ENCODE measurements around the gene CCDC186. TPM values are rescaled to one million over a fixed set of nuclear protein-coding genes. Genes with fewer than 3 reads are reported as not detected.
A peak's percentile ranks its signal among the peaks of the same experiment; 100 is the strongest.

Gene CCDC186
- total RNA-seq, 1 donor from 2014 or later, result 9.0 TPM

DNA sequence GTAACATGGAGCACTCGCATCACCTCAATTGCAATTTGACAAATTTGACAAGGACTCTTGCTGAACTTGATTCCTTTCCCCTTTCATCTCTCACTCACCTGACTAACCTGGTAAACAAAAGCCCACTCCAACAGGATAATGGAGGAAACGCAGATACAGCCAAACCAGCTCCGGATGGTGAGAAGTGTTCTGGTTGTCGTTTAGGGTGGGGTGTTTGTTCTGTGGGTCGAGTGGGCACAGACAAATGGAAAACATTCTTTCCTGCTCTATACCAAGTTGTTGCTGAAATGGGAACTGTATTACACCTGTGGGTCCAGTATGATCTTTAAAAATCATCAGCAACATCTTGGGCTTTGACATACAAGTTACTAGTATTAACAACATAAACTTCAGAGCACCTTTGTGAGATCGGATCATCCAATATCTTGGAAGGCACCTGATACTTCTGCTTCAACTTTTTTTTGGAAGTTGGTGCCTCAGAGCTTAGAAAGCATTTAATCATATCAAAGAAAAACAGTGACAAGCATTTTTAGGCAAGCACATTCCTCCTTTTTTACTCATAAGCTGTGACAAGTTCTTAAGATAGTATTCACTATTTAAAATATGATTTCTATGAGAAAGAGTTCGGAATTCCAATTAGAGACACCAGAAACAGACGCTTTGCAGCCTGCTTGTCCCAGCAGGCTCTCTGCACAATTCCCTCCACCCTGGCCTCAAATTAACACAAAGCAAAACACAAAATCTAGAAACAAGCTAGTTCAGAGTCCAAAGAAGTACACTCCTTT is 58.1 kb downstream of the CCDC186 start:
- DNase-seq (ENCODE audit: low read depth in 2 of 2), result no peak

DNA sequence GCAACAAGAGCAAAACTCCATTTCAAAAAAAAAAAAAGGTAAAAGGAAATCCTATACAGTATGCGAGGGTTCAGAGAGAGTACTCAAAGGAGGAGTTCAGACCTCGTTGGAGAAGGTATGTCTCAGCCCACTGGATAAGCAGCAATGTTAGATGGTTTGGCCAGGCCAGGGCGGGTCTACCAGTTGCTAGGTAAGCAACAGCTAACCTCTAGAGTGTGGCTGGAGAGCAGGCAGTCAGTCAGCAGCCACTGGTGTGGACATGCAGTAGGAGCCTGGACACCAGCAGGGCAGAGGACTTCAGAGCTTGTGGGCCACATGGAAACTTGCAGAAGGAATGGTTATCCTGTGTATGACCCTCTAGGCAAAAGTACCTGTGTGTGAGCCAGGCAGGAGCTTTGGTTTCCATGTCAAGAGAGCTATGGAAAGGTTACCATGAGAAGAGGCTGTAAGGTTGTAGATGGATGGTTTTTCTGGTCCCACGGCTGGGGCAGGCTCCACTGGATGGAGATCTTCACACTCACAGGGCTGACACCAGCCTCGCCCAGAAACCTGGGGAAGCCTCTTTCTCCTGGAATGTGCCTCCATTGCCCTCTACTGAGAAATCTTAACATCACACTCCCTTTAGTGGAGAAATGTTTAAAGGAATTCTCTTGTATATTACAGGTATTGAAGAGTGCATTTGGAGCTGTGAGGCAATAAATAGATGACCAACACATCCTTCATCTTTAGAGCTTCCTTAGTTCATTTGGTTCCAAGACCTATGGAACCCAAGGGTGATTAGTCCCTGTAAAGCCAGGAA is 63.6 kb downstream of the CCDC186 start:
- peak in 1 of 2 donors; percentile 8 for DNase-seq (ENCODE audit: low read depth in 2 of 2)

DNA sequence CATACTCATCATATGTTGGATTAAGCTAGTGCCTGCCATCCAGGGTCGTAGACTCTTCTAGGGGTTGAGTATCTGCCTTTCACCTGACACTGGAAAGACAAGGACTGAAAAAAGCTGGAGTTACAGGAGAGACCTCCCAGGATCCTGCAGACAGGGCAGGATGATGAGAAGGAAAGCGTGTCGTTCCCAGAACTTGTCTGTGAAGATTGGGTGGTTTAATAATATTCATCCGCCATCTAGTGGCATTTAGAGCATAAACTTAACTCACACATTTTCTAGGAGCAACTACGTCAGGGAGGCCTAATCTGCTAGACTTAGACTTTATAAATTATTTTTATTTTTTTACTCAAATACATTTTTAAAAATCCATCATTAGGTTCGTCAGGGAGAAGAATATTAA is 70.7 kb downstream of the CCDC186 start:
- peak; percentile 51 to 71 for DNase-seq (ENCODE audit: low read depth in 2 of 2)

DNA sequence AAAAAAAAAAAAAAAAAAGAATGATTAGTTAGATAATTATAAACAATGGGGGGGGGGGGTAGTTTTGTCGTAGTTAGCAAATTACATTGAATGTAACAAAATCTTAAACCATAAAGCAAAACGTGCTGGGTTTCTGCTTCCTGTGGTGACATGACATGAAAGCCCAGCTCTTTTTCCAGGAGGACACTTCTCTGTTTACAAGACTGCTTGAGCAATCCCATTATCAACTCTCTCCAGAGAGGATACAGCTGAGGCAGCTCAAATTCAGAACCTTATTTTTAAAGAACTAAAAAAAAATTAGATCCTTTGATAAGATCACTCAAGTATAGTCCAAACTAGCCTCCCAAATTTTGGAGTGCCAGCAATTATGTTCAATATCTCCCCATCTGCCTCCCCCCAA is 71.7 kb downstream of the CCDC186 start:
- no peak for DNase-seq (ENCODE audit: low read depth in 2 of 2)

DNA sequence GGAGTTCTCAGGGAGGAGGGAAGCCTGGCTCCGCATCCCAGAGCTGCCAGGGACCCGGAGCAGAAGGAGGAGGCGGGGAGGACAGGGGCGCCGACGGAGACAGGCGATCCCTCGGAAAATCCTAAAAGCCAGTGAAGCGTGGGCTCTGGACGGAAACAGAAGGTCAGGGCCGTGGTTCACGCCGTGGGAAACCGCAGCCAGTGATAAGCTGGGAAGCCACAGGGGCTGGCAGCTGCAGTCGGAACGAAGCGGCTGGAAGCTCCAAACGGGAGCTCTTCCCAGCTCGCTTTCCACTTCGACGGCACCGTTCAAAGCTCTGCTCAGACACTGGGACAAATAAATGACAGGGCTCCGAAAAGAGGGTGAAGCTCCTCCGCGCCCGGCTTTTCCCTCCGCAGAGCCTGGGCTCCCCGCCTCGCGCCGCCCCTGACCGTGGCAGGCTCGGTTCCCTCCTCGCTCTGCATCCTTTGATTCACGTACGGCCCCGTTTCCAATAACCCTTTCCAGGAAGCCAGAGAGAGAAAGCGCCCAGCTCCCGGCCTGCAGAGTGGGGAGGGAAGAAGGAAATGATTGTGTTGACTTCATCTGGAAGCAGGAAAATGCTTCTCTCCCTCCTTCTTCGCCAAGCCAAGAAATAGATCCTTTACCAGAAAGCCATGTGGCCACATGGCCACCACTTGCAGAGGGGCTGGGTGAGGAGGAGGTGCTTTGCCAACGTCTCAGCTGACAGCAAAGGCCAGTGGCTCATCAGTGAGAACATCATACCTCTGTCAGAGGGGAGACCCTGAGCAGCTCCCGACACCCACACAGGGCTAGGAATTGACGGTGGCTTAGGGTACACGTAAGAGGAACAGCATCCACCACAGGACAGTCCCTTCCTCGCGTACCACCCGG is 72.9 kb downstream of the CCDC186 start:
- peak in 1 of 2 donors; percentile 44 for DNase-seq (ENCODE audit: low read depth in 2 of 2)

DNA sequence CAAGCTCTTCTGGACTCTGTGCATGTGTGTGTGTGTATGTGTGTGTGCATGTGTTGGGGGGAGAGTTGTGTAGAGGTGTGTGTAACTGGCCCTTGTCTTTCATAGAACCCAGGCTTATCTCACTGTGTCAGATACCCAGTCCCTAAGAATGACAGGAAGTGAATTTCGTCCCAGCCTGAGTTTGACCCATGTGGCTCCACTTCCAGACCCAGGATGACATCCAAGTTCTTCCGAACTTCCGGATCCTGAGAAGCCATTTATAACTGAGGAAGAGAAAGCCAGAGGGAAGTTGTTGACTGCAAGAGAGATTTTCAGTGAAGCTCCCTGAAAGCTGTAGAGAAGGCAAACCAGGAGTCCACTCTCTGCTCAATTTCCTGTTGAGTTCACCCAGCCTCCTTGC is 77.1 kb downstream of the CCDC186 start:
- no peak for DNase-seq (ENCODE audit: low read depth in 2 of 2)

DNA sequence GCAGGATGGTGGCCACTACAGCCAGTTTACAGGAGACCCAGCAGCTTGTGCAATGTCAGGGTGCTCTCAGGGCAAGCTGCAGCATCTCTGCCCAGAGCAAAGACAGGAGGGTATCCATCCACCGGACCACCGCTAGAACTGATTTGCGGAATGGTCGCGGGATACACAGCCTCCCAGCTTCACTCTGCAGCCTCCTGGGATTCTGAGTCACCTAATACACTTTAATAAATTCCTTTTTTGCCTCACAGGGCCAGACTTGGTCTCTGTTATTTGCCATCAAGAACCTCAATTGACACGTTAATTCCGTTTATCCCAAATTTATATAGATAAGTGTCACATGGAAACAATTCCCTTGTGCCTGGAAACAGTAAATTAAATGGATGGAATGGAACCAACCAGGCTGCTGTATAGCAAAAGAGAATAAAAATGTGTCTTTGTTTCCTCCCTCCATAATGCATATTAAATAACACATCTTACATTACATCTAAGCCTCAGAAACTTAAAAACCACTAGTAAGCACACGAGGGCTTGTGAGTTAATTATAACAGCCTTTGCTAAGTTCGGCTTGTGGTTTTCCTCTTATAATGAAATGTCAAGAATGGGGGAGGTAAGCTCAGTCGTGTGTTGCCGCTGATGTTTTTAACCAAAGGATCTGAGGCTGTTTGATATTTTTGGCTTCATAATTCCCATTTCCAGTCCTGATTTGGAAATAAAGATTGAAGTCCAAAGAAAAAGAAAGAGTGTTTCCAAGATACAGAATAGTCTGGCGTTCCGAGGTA is 78.3 kb downstream of the CCDC186 start:
- no peak for DNase-seq (ENCODE audit: low read depth in 2 of 2)

DNA sequence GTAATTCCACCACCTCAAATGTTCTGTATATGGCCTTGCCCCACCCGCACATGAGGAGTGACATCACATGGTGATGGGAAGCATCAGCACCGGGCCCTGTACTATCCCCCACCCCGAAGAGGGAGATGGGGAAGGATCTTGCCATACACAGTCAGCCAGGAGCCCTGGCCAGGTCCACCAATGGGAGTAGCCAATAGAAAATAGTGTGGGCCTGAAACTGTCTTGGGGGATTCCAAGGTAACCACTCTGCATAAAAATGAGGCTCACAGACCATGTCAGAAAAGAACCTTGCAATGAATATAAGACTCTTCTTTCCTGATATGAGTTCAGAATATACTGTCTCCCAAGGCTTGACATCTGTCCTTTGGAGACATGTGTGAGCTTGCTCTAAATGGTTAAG is 79.2 kb downstream of the CCDC186 start:
- no peak for DNase-seq (ENCODE audit: low read depth in 2 of 2)

DNA sequence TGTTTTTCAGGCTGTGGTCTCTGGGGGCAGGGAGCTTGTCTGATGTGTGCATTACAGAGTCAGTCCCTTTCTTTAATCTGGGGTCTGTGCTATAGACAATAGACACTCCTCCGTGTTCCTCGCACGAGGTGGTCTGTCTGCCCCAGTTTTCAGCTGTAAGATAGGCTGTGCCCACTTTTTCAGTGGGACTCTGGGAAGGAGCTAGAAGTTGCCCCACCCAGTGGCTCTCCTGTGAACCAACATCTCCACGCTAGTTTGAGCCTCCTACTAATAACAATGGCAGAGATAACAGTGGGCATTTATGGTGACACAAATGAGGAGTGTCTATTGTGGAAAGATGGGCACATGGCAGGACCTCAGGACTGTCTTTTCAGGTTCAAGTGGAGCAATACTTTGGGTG is 86.3 kb downstream of the CCDC186 start:
- peak in 1 of 2 donors; percentile 9 for DNase-seq (ENCODE audit: low read depth in 2 of 2)

DNA sequence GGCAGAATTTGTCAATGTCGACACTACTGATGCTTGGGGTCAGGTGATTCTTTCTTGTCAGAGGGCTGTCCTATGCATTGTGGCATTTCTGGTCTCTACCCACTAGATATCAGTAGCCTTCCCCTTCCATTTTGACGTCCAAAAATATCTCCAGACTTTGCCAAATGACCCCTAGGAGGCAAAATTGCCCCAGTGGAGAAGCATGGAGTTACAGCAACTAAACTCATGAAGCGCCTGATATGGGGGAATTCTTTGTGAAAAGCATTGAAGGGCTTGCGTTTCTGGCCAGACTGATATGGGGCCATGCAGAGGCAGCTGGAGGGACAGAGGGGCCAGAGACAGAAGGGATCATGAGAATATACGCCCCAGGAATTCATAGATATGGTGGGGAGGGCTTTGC is 86.7 kb downstream of the CCDC186 start:
- DNase-seq (ENCODE audit: low read depth in 2 of 2), result no peak

DNA sequence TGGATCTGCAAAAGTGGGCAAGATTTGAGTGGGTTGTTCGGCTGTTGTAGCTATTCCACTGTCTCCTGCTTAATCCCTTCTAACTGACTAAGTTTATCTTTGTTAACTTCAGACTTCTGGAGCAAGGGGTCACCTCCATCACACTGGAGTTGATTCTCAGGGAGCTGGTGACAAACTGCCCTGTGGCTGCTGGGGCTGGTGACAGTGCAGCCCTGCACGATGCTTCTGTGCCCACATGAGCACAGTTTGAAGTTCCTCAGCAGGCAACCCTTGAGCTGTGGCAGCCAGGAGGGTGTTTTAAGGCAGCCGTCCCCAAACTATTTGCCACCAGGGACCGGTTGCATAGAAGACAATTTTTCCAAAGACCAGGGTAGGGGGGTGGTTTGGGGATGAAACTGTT is 89.8 kb downstream of the CCDC186 start:
- DNase-seq (ENCODE audit: low read depth in 2 of 2), result no peak

DNA sequence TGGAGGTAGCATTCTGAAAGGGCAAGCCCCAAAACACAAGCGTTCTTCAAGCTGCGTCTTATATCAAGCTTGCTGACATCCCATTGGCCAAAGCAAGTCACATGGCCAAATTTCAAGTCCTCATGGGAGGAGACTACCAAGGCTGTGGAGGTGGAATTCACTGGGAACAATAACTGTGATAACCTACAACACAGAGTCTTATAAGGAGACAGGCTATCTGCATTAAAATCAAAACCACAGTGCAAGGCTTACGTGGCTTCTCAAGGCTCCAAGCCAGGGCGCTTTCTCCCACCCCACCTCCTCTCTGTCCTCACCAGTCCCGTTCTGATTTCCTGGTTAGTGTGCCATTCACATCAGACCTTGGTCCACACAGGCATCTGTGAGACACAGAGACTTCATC is 91.0 kb downstream of the CCDC186 start:
- no peak for DNase-seq (ENCODE audit: low read depth in 2 of 2)

DNA sequence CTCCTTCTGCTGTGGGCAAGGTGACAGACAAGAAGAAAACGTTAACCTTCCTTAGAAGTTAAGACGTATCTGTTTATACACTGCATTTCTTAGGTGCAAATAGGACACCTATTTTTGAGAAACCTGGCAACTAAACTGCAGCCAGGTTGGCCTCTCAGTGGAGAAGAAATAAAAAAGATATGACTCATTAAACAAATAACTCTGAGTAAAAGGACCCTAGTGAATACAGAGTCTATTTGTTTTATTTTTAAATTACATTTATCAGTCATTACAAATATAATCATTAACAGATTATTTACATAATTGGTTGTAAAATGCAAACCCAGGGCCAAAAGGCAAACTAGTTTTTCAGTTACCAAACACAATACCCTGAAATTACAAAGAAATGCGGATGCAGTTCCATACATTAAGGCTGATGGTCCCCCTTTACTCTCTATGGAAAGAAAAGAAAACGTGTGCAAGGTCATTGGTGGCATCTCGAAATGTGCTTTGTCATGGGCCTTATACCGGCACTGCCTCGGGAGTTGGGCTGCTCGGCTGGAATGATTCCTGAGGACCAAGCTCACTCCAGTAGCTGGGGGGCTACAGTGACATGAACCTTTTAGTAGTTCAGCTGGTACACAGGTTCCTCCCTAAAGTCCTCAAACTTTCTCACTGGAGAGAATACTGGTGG is 92.0 kb downstream of the CCDC186 start:
- DNase-seq (ENCODE audit: low read depth in 2 of 2), result no peak

DNA sequence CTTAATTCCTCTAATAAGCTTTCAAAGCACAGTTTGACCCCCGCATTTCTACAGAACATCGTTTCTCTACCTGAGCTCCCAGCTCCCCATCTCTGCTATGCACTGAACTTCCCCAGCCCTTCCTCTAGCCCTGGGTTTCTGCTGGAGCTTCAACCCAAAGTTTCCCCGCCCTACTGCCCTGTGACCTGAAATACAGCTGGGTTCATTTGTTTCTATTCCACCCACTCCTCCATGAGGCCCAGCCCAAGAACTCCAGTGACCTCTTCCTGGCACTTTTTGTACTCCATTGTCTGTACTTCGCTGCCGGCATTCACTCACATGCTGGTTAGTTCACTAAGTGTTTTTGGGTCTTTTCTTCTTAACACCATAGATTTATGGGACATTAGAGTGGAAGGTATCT is 94.6 kb downstream of the CCDC186 start:
- DNase-seq (ENCODE audit: low read depth in 2 of 2), result no peak

DNA sequence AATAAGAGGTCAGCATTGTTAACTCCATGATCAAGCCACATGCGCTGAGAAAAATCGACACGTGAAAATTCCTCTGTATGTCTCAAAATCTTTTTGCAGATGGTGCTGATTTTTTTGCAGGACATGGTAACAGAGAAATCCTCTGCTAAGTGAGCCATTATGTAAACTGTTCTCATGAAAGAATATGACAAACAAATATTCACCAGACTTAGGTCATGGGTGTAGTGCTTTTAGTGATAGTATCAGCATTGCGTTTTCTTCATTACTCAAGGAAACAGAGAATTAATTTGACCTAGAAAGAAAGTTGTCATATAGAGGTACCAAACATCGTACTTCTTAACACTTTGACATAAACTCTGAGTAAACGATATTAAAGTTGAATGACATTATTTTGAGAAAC is 95.7 kb downstream of the CCDC186 start:
- no peak for DNase-seq (ENCODE audit: low read depth in 2 of 2)

DNA sequence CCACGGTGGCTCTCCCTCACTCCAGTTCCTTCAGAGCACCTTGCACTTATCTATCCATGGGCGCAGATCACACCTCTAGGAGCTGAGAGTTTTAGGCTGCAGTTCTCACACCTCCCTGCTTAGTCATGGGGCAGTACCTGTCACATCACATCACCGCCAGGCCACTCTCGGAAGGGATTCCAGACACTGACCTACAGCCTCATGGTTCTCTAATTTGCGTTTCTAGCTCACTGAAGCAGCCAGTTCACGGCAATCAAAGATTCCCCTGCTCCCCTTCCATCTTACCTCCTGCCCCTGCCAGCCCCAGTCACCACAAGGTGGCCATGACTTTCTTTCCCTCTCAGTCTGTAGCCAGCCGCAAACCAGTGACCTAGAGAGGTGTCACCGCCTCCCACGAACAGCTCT is 96.2 kb downstream of the CCDC186 start:
- no peak for DNase-seq (ENCODE audit: low read depth in 2 of 2)

DNA sequence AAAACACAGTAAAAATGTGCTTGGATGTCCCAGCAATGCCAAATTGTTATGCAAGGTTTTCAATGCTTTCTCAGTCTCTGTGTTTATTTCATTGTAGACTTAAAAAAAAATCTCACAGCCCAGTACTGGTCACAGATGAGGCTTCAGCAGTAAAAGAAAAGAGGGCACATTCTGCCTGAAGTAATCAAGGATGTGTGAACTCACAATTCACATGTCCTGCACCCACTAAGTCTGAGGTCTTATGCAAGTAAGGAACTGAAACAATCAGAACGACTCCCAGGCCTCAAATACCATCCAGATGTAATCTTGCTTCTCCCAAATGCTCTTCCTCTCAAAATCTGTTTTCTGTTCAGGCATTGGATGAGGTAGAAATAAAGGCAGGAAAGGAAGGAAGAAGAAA is 96.7 kb downstream of the CCDC186 start:
- DNase-seq (ENCODE audit: low read depth in 2 of 2), result no peak

DNA sequence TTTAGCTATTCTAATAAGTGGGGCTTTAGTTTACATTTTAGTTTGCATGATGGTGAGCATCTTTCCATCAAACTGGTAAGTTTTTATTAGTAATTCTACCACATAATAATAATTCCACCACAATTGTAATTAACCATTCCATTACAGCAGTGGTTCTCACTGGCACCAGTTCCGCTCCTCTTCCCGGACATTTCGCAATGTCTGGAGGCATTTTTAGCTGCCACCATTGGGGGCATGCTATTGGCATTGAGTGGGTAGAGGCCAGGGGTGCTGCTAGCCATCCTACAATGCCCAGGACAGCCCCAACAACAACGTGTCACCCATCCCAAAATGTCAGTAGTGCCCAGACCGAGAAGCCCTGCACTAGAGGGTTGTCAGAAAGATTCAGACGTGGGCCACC is 98.9 kb downstream of the CCDC186 start:
- no peak for DNase-seq (ENCODE audit: low read depth in 2 of 2)

DNA sequence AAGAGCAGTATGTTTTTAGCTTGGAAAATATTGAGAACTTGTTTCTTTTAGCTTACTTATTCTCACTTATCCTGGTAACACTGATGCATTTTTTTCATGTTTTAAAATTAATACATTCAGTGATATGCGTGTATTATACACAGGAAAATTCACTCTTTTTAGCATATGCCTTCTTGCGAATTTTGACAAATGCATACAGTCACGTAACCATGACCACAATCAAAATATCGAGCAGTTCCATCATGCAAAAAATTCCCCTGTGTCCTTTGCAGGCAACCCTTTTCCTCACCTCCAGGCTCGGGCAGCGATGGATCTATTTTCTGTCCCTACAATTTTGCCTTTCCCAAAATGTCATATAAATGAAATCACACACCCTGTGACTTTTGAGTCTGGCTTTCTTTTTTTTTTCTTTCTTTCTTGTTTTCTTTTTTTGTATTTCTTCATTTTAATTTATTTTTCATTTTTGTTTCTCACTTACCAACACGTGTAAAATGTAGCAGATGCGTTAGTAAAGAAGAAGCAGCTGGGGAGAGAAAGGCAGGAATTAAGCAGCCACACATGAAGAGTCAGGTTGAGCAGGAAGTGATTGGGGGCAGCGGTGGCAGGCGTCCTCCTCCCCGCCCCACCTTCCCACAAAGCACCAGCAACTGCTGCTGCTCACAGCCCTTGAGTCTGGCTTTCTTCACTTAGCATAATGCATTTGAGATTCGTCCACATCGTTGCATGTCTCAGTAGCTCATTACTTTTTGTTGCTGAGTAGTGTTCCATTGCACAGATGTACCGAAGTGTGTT is 100.4 kb downstream of the CCDC186 start:
- no peak for DNase-seq (ENCODE audit: low read depth in 2 of 2)

DNA sequence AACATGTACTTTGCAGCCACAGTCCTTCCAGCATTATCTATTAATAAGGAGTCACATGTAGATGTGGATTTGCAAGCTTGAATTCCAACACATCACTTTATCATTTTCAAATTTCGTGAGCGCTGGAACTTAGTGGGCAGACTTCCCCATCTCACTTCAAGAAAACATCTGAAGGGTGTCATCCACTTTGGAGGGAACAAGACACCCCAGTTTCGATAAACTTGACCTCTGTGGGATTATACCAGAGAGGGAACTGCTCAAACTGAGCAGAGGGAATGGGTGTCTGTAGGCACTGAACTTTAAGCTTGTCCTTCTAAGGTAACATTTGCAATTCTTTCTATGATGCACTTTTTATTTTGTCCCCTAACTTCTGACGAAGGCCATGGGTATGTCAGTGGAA is 102.8 kb downstream of the CCDC186 start:
- DNase-seq (ENCODE audit: low read depth in 2 of 2), result no peak

Measured in dermis microvascular lymphatic vessel endothelial cell (primary cell).